Osteoblast (primary cell): Measurements from ENCODE around the gene TSTD2. TPM values are rescaled to one million over a fixed set of nuclear protein-coding genes. Genes with fewer than 3 reads are reported as not detected.

Source experiments
- DNase-seq: peaks from one replicate; pipeline ENCODE4 v3.0.0; 2011; ENCODE audit warnings: low spot score, mixed read lengths; ENCODE audit not compliant: insufficient read length; ENCODE audit errors: missing footprints
- H2AFZ ChIP-seq: 2 replicates; pipeline ENCODE4 v1.6.0; 2011; ENCODE audit warnings: mild to moderate bottlenecking, low read length
- H3K27ac ChIP-seq: 2 replicates; pipeline ENCODE4 v1.5.1; 2011; ENCODE audit warnings: mild to moderate bottlenecking, low read depth, low read length, moderate library complexity
- H3K27me3 ChIP-seq: 2 replicates; pipeline ENCODE4 v1.6.0; 2012; ENCODE audit warnings: mild to moderate bottlenecking, control low read depth, inconsistent platforms, low read length, moderate library complexity; ENCODE audit not compliant: insufficient read depth
- H3K36me3 ChIP-seq: 2 replicates; pipeline ENCODE4 v1.5.1; 2011; ENCODE audit warnings: mild to moderate bottlenecking, low read length, control low read depth, moderate library complexity; ENCODE audit not compliant: insufficient read depth
- H3K4me1 ChIP-seq: 2 replicates; pipeline ENCODE4 v1.5.1; 2011; ENCODE audit warnings: mild to moderate bottlenecking, low read length, control low read depth, moderate library complexity; ENCODE audit not compliant: insufficient read depth
- H3K4me2 ChIP-seq: 2 replicates; pipeline ENCODE4 v1.6.0; 2011; ENCODE audit warnings: mild to moderate bottlenecking, low read length; ENCODE audit not compliant: insufficient read depth
- H3K4me3 ChIP-seq: fragments of 200-600 bp; sonication (generic); 3 replicates; pipeline ENCODE4 v1.5.1; 2012; ENCODE audit warnings: mild to moderate bottlenecking, low read length, inconsistent platforms; ENCODE audit not compliant: insufficient read depth
- H3K79me2 ChIP-seq: 2 replicates; pipeline ENCODE4 v1.6.0; 2012; ENCODE audit warnings: mild to moderate bottlenecking, low read length, control low read depth, inconsistent platforms; ENCODE audit not compliant: insufficient read depth
- H3K9me3 ChIP-seq: 2 replicates; pipeline ENCODE4 v1.5.1; 2011; ENCODE audit warnings: low read depth, low read length, control low read depth
- H4K20me1 ChIP-seq: 2 replicates; pipeline ENCODE4 v1.6.0; 2012; ENCODE audit warnings: mild to moderate bottlenecking, low read length, control low read depth; ENCODE audit not compliant: insufficient read depth
- total RNA-seq: library from RNA; depleted of rRNA; stranded (reverse); fragments of >200 nt; gene quantifications from 2 replicates; pipeline ENCODE4 v1.2.3, GENCODE V29; 2012
- TF ChIP-seq, protein P1 (sequence below): IDR thresholded peaks from 2 replicates; pipeline ENCODE4 v1.5.1; 2011; ENCODE audit warnings: mild to moderate bottlenecking, low read depth, low read length, moderate library complexity; ENCODE audit errors: extremely low read depth

The TSTD2 gene
- total RNA-seq, 1 donor, result 16.3 TPM

DNA sequence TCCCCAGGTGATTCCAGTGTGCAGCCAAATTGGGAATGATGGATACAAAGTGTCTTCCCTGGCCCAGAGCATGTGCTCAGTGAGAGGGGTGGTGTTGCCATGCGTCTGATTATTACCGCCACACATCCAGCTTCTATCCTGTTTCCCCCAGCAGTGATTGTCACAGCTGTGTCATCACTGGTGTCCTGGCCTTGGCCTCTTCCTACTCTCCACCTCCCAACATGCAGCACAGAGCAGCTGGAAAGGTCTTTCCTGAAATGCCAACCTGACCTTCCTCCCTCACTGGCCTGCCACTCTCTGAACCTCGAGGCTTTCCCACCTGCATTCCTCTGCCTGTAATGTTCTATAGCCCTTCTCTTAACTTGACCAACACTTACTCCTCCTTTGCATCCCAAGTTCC lies 71.7 kb downstream of the TSTD2 start:
- DNase-seq, result no peak
- H2AFZ ChIP-seq, result no peak overlapping the region
- H3K4me1 ChIP-seq, result no peaks in the 10 kb centered on the region
- TF ChIP-seq, protein P1, sequence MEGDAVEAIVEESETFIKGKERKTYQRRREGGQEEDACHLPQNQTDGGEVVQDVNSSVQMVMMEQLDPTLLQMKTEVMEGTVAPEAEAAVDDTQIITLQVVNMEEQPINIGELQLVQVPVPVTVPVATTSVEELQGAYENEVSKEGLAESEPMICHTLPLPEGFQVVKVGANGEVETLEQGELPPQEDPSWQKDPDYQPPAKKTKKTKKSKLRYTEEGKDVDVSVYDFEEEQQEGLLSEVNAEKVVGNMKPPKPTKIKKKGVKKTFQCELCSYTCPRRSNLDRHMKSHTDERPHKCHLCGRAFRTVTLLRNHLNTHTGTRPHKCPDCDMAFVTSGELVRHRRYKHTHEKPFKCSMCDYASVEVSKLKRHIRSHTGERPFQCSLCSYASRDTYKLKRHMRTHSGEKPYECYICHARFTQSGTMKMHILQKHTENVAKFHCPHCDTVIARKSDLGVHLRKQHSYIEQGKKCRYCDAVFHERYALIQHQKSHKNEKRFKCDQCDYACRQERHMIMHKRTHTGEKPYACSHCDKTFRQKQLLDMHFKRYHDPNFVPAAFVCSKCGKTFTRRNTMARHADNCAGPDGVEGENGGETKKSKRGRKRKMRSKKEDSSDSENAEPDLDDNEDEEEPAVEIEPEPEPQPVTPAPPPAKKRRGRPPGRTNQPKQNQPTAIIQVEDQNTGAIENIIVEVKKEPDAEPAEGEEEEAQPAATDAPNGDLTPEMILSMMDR, result no peak
- H3K27me3 ChIP-seq, result peaks cover 16% of the 10 kb centered on the region
- no peak overlapping the region for H3K4me2 ChIP-seq
- H3K36me3 ChIP-seq, result no peaks in the 10 kb centered on the region
- H3K27ac ChIP-seq, result no peak overlapping the region
- no peaks in the 10 kb centered on the region for H4K20me1 ChIP-seq
- no peaks in the 10 kb centered on the region for H3K79me2 ChIP-seq
- H3K4me3 ChIP-seq, result no peak overlapping the region
- no peaks in the 10 kb centered on the region for H3K9me3 ChIP-seq

DNA sequence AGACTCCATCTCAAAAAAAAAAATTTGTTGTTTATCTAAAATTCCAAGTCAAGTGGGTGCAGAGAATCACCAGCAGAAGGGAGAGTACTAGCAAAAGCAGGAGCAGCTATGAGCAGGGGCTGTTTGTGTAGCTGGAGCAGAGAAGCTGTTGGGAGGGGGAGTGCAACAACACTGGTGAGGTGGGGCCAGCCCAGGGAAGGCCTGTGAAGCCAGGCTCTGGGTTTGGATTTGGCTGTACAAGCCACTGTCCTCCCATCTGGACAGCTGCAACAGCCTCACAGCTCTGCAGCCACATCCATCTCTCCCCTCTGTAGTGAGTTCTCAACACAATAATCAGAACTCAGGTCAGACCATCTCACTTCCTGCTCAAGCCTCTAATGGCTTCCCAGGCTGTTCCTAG lies 72.3 kb downstream of the TSTD2 start:
- DNase-seq, result no peak
- H3K4me2 ChIP-seq, result no peak overlapping the region
- no peaks in the 10 kb centered on the region for H3K9me3 ChIP-seq
- no peaks in the 10 kb centered on the region for H4K20me1 ChIP-seq
- no peaks in the 10 kb centered on the region for H3K4me1 ChIP-seq
- H3K27ac ChIP-seq, result no peak overlapping the region
- no peaks in the 10 kb centered on the region for H3K79me2 ChIP-seq
- no peaks in the 10 kb centered on the region for H3K36me3 ChIP-seq
- H3K4me3 ChIP-seq, result no peak overlapping the region
- no peak overlapping the region for H2AFZ ChIP-seq
- peaks cover 16% of the 10 kb centered on the region for H3K27me3 ChIP-seq
- TF ChIP-seq, protein P1, result no peak

DNA sequence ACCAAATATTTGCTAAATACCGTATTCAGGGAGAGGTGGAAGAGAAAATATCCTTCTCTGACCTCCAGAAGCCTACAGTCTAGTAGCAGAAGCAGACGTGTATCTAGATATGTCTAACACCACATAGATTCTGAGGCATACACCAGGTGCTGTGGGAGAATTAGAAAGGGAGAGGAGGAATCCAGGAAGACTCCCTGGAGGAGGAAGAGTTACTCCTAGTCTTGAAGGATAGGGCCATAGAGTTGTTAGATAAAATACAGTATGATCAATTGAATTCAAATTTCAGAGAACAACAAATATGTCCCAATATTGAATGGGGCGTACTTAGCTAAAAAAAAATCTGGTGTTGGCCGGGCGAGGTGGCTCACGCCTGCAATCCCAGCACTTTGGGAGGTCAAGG lies 73.0 kb downstream of the TSTD2 start:
- Histone ChIP-seq H3K4me3 (no peak overlapping the region), H3K27ac (no peak overlapping the region), H3K79me2 (no peaks in the 10 kb centered on the region), H3K4me1 (peaks cover under 1% of the 10 kb centered on the region), H3K36me3 (no peaks in the 10 kb centered on the region), H4K20me1 (no peaks in the 10 kb centered on the region), H3K9me3 (no peaks in the 10 kb centered on the region), H3K4me2 (no peak overlapping the region), H3K27me3 (peaks cover 21% of the 10 kb centered on the region), H2AFZ (no peak overlapping the region)
- TF ChIP-seq, protein P1, result no peak
- no peak for DNase-seq

DNA sequence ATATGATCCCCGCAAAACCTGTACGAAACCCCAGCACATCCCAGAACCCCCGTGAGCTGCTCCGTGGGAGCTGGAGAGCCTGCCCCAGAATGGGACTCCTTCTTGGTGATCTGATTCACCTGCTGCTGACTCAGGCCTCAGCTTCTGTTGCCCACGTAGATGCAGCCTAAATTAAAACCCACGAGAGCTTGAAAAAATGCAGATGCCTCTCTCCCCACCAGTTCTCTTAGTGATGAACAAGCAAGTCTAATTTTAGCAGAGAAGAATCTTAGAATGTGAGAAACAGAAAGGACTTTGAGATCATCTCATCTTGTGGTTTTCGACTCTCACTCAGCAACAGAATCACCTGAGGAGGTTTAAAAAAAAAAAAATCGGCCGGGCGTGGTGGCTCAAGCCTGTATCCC lies 74.1 kb downstream of the TSTD2 start:
- TF ChIP-seq, protein P1, result no peak

More for the DNA sequence above, 74.1 kb downstream of the TSTD2 start:
- Histone ChIP-seq H3K79me2 (no peaks in the 10 kb centered on the region), H3K4me2 (no peak overlapping the region), H3K9me3 (no peaks in the 10 kb centered on the region), H3K36me3 (no peaks in the 10 kb centered on the region), H3K4me1 (peaks cover 4% of the 10 kb centered on the region), H4K20me1 (no peaks in the 10 kb centered on the region), H2AFZ (no peak overlapping the region), H3K27ac (no peak overlapping the region), H3K4me3 (no peak overlapping the region), H3K27me3 (peaks cover 26% of the 10 kb centered on the region)
- DNase-seq, result no peak
